ENCODE data around the gene BOLA2B.

Gene BOLA2B

GRCh38 chr16:30187971-30188561 is 5.4 kb downstream of the BOLA2B start:
- DNase-seq (ENCODE audit: low read depth in 1 of 2, low spot score in 1 of 2) = peak in 1 of 2 experiments; percentile 61
- TF ChIP-seq GABPA (IDR thresholded peaks at IDR 0.05; ENCODE audit: low read depth) (no peak), REST (IDR thresholded peaks at IDR 0.05; ENCODE audit: insufficient replicate concordance, low read depth) (no peak), SPI1 (IDR thresholded peaks at IDR 0.05; ENCODE audit: borderline replicate concordance, low read depth) (no peak), POLR2AphosphoS5 (IDR thresholded peaks at IDR 0.05; ENCODE audit: low read depth) (peak; percentile 21; the same call in 1 of the 2 replicates), CTCF (IDR thresholded peaks at IDR 0.05; ENCODE audit: insufficient read depth, low read length) (no peak)
- no peak overlapping the region for H3K4me3 ChIP-seq (replicated peaks; ENCODE audit: insufficient read depth, low read length)
- peak overlapping the region; percentile 100 for H3K27ac ChIP-seq (replicated peaks)
- no peaks in the 10 kb centered on the region for H3K27me3 ChIP-seq (ENCODE audit: insufficient read depth, poor library complexity, severe bottlenecking)

GRCh38 chr16:30187556-30187865 is 6.0 kb downstream of the BOLA2B start:
- Histone ChIP-seq H3K27ac (replicated peaks) (peak overlapping the region; percentile 100), H3K4me3 (replicated peaks; ENCODE audit: insufficient read depth, low read length) (no peak overlapping the region), H3K27me3 (ENCODE audit: insufficient read depth, poor library complexity, severe bottlenecking) (no peaks in the 10 kb centered on the region)
- TF ChIP-seq POLR2AphosphoS5 (IDR thresholded peaks at IDR 0.05; ENCODE audit: low read depth) (no peak), REST (IDR thresholded peaks at IDR 0.05; ENCODE audit: insufficient replicate concordance, low read depth) (no peak), CTCF (IDR thresholded peaks at IDR 0.05; ENCODE audit: insufficient read depth, low read length) (no peak), GABPA (IDR thresholded peaks at IDR 0.05; ENCODE audit: low read depth) (no peak), SPI1 (IDR thresholded peaks at IDR 0.05; ENCODE audit: borderline replicate concordance, low read depth) (no peak)
- DNase-seq (ENCODE audit: low read depth in 1 of 2, low spot score in 1 of 2) = no peak

GRCh38 chr16:30186782-30187555 is 6.5 kb downstream of the BOLA2B start:
- TF ChIP-seq POLR2AphosphoS5 (IDR thresholded peaks at IDR 0.05; ENCODE audit: low read depth) = peak; percentile 66
- no peak for TF ChIP-seq SPI1 (IDR thresholded peaks at IDR 0.05; ENCODE audit: borderline replicate concordance, low read depth)
- TF ChIP-seq CTCF (IDR thresholded peaks at IDR 0.05; ENCODE audit: insufficient read depth, low read length) = peak; percentile 83
- no peak for TF ChIP-seq REST (IDR thresholded peaks at IDR 0.05; ENCODE audit: insufficient replicate concordance, low read depth)
- TF ChIP-seq GABPA (IDR thresholded peaks at IDR 0.05; ENCODE audit: low read depth) = no peak
- H3K4me3 ChIP-seq (replicated peaks; ENCODE audit: insufficient read depth, low read length) = peak overlapping the region; percentile 59
- H3K27me3 ChIP-seq (ENCODE audit: insufficient read depth, poor library complexity, severe bottlenecking) = no peaks in the 10 kb centered on the region
- peak; percentile 80 to 87 for DNase-seq (ENCODE audit: low read depth in 1 of 2, low spot score in 1 of 2)
- H3K27ac ChIP-seq (replicated peaks) = peak overlapping the region; percentile 100

Measured in HL-60 (cell line).